ENCODE data around the gene CHKA.

Gene CHKA

DNA sequence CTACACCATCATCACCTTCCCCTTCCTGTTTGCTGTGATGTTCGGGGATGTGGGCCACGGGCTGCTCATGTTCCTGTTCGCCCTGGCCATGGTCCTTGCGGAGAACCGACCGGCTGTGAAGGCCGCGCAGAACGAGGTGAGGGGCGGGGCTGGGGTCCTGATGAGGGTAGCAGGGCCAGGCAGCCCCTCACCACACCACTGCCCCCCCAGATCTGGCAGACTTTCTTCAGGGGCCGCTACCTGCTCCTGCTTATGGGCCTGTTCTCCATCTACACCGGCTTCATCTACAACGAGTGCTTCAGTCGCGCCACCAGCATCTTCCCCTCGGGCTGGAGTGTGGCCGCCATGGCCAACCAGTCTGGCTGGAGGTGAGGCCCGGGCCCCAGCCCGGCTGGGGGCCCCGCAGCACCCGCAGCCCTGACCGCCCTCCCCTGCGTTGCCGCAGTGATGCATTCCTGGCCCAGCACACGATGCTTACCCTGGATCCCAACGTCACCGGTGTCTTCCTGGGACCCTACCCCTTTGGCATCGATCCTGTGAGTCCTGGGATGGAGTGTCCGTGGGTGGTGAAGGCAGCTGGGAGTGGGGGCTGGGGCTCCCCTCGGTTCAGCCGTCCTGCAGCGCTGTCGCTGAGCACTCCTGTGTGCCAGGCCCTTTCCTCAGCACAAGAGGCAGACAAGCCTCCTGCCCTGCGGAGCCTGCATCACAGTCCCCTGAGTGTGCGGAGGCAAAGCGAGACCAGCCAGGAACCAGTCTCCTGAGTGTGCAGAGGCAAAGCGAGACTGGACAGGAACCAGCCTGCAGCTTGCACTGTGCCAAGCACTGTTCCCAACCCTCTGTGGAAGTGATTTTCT is 73.5 kb downstream of the CHKA start:
- no peak overlapping the region for H3K4me2 ChIP-seq (ENCODE audit: low read depth, low read length, poor library complexity, severe bottlenecking)
- no peaks in the 10 kb centered on the region for H3K9me3 ChIP-seq (ENCODE audit: insufficient read depth, low read depth, low read length)
- no peak overlapping the region for H2AFZ ChIP-seq (ENCODE audit: low read length)
- no peaks in the 10 kb centered on the region for H3K79me2 ChIP-seq (ENCODE audit: insufficient read depth, low read length)
- no peaks in the 10 kb centered on the region for H4K20me1 ChIP-seq (ENCODE audit: insufficient read depth, low read length, poor library complexity, severe bottlenecking)
- H3K4me1 ChIP-seq (ENCODE audit: insufficient read depth, low read length, poor library complexity, severe bottlenecking), result no peaks in the 10 kb centered on the region
- no peaks in the 10 kb centered on the region for H3K9me2 ChIP-seq (replicated peaks; ENCODE audit: low read depth, low read length)
- no peaks in the 10 kb centered on the region for H3F3A ChIP-seq (ENCODE audit: low read depth)
- no peak for TF ChIP-seq EZH2phosphoT487 (IDR thresholded peaks at IDR 0.05; ENCODE audit: borderline replicate concordance)
- TF ChIP-seq, protein P1, sequence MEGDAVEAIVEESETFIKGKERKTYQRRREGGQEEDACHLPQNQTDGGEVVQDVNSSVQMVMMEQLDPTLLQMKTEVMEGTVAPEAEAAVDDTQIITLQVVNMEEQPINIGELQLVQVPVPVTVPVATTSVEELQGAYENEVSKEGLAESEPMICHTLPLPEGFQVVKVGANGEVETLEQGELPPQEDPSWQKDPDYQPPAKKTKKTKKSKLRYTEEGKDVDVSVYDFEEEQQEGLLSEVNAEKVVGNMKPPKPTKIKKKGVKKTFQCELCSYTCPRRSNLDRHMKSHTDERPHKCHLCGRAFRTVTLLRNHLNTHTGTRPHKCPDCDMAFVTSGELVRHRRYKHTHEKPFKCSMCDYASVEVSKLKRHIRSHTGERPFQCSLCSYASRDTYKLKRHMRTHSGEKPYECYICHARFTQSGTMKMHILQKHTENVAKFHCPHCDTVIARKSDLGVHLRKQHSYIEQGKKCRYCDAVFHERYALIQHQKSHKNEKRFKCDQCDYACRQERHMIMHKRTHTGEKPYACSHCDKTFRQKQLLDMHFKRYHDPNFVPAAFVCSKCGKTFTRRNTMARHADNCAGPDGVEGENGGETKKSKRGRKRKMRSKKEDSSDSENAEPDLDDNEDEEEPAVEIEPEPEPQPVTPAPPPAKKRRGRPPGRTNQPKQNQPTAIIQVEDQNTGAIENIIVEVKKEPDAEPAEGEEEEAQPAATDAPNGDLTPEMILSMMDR (conservative IDR thresholded peaks at IDR 0.05; ENCODE audit: low read length), result no peak
- no peaks in the 10 kb centered on the region for H3K27me3 ChIP-seq (ENCODE audit: insufficient read depth, low read length, poor library complexity, severe bottlenecking)
- H3K9ac ChIP-seq (ENCODE audit: low read depth, low read length, poor library complexity, severe bottlenecking), result no peak overlapping the region
- H3K36me3 ChIP-seq (ENCODE audit: insufficient read depth, low read length), result no peaks in the 10 kb centered on the region
- H3K4me3 ChIP-seq (ENCODE audit: low read length, poor library complexity, severe bottlenecking), result no peak overlapping the region

DNA sequence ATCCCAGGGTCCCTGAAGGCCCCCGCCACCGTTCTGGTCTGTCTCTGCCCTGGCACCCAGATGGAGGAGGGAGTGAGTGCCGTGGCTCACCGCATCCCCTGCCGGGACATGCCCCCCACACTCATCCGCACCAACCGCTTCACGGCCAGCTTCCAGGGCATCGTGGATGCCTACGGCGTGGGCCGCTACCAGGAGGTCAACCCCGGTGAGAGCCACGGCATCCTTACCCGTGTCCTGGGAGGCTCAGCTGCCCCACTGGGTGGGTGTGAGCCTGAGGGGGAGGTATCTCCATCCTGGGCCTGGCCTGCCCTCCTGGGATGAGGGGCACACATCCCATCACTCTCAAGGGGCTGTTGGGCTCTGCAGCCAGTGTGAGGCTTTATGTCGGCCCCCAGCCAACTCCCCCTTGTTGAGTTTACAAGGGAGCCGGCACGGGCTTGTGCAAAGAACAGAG is 76.3 kb downstream of the CHKA start:
- peaks cover 18% of the 10 kb centered on the region for H3K4me1 ChIP-seq (ENCODE audit: insufficient read depth, low read length, poor library complexity, severe bottlenecking)
- no peaks in the 10 kb centered on the region for H3K36me3 ChIP-seq (ENCODE audit: insufficient read depth, low read length)

DNA sequence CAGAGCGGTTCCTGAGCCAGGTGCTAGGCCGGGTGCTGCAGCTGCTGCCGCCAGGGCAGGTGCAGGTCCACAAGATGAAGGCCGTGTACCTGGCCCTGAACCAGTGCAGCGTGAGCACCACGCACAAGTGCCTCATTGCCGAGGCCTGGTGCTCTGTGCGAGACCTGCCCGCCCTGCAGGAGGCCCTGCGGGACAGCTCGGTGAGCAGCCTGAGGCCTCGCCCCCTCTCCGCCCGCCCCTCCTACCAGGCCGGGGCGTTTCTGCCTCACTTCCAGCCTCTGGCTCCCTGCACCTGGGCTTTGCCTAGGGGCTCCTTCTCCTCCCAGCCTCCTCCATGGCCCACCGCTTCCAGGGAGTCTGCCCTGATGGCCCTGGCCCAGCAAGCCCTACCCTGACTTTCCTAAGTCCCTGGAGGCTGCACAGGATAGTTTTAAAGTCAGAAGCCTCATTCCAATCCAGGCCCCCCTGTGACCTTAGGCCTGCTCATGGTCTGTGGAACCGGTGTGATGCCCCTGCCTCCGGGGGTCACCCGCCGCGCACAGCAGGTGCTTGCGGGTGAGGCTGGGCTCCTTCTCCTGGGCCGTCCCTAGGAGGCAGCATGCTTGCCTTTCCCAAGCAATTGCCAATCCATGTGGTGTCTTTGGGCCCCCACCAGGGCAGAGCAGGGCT is 76.9 kb downstream of the CHKA start:
- Histone ChIP-seq H2AFZ (ENCODE audit: low read length) (no peak overlapping the region), H3K9ac (ENCODE audit: low read depth, low read length, poor library complexity, severe bottlenecking) (no peak overlapping the region), H3K4me1 (ENCODE audit: insufficient read depth, low read length, poor library complexity, severe bottlenecking) (peaks cover 20% of the 10 kb centered on the region), H3K4me3 (ENCODE audit: low read length, poor library complexity, severe bottlenecking) (no peak overlapping the region), H3F3A (ENCODE audit: low read depth) (no peaks in the 10 kb centered on the region), H3K9me3 (ENCODE audit: insufficient read depth, low read depth, low read length) (no peaks in the 10 kb centered on the region), H3K9me2 (replicated peaks; ENCODE audit: low read depth, low read length) (no peaks in the 10 kb centered on the region), H3K79me2 (ENCODE audit: insufficient read depth, low read length) (no peaks in the 10 kb centered on the region), H3K4me2 (ENCODE audit: low read depth, low read length, poor library complexity, severe bottlenecking) (no peak overlapping the region), H3K36me3 (ENCODE audit: insufficient read depth, low read length) (no peaks in the 10 kb centered on the region), H3K27me3 (ENCODE audit: insufficient read depth, low read length, poor library complexity, severe bottlenecking) (no peaks in the 10 kb centered on the region), H4K20me1 (ENCODE audit: insufficient read depth, low read length, poor library complexity, severe bottlenecking) (no peaks in the 10 kb centered on the region)
- TF ChIP-seq EZH2phosphoT487 (IDR thresholded peaks at IDR 0.05; ENCODE audit: borderline replicate concordance), result no peak
- TF ChIP-seq, protein P1 (conservative IDR thresholded peaks at IDR 0.05; ENCODE audit: low read length), result no peak

More for the DNA sequence above, 76.3 kb downstream of the CHKA start:
- no peak overlapping the region for H3K4me2 ChIP-seq (ENCODE audit: low read depth, low read length, poor library complexity, severe bottlenecking)
- no peaks in the 10 kb centered on the region for H3K27me3 ChIP-seq (ENCODE audit: insufficient read depth, low read length, poor library complexity, severe bottlenecking)
- H3K4me3 ChIP-seq (ENCODE audit: low read length, poor library complexity, severe bottlenecking), result no peak overlapping the region
- no peak overlapping the region for H3K9ac ChIP-seq (ENCODE audit: low read depth, low read length, poor library complexity, severe bottlenecking)
- H2AFZ ChIP-seq (ENCODE audit: low read length), result no peak overlapping the region
- H4K20me1 ChIP-seq (ENCODE audit: insufficient read depth, low read length, poor library complexity, severe bottlenecking), result no peaks in the 10 kb centered on the region
- no peak for TF ChIP-seq EZH2phosphoT487 (IDR thresholded peaks at IDR 0.05; ENCODE audit: borderline replicate concordance)
- TF ChIP-seq, protein P1 (conservative IDR thresholded peaks at IDR 0.05; ENCODE audit: low read length), result no peak
- H3K79me2 ChIP-seq (ENCODE audit: insufficient read depth, low read length), result no peaks in the 10 kb centered on the region
- no peaks in the 10 kb centered on the region for H3K9me2 ChIP-seq (replicated peaks; ENCODE audit: low read depth, low read length)
- no peaks in the 10 kb centered on the region for H3K9me3 ChIP-seq (ENCODE audit: insufficient read depth, low read depth, low read length)
- no peaks in the 10 kb centered on the region for H3F3A ChIP-seq (ENCODE audit: low read depth)
